H1 (cell line): ENCODE results near the gene MLLT6. TPM values are rescaled to one million over a fixed set of nuclear protein-coding genes. Genes with fewer than 3 reads are reported as not detected.

ENCODE experiments used
- BCL11A ChIP-seq, 2 experiments: IDR thresholded peaks; one replicate each; pipeline ENCODE4 v1.6.1; 2011; ENCODE audit warnings: low read depth in 2 of 2, low read length in 2 of 2, mild to moderate bottlenecking in 2 of 2
- CREB1 ChIP-seq: IDR thresholded peaks from 2 replicates; pipeline ENCODE4 v1.6.1; 2012; ENCODE audit warnings: inconsistent platforms
- RNF2 ChIP-seq: fragments of 200-900, 300-1000 bp; sonication (generic); IDR thresholded peaks from 2 replicates; pipeline ENCODE4 v1.7.1; 2016; ENCODE audit warnings: borderline replicate concordance, low read depth, mild to moderate bottlenecking, antibody characterized with exemption, low read length; ENCODE audit not compliant: poor library complexity, severe bottlenecking; ENCODE audit errors: missing control alignments
- polyA plus RNA-seq, 7 experiments: library from polyadenylated mRNA; depleted of rRNA in 3 of 7; stranded (reverse) in 5 of 7; unstranded in 2 of 7; fragments of >200 nt in 5 of 7; fragments of 200-250 nt in 2 of 7; gene quantifications; 1 replicate in 5 of 7; 2 replicates in 1 of 7; 4 replicates in 1 of 7; pipeline versions ENCODE4 v1.2.1 to v1.2.3, GENCODE V29; 2011 to 2013; ENCODE audit warnings: missing spikeins in 2 of 7, mixed read lengths in 2 of 7
- total RNA-seq: library from RNA; stranded (reverse); fragmentation: NEBNext Ultra II Directional; extraction: Animal tissue kit (Norgen Biotek cat#: 25700); gene quantifications from 2 replicates; pipeline ENCODE4 v1.2.1, GENCODE V29; 2021

MLLT6 gene
- total and polyA plus RNA-seq, 2 of the 8 experiments (the other 6 are each of a cell fraction or from before 2014, with no cell fraction given) = 6.5 to 8.0 TPM

- no peak for TF ChIP-seq RNF2
- no peak for TF ChIP-seq CREB1
- TF ChIP-seq BCL11A (IDR thresholded peaks at IDR 0.05; ENCODE audit: low read depth in 2 of 2, low read length in 2 of 2) = no peak
These were observed 7.5 kb downstream of the MLLT6 start (continued) for GRCh38 chr17:38712593-38712992.
